HG03460 (cell line): ENCODE results near the gene POLD4.
A peak's percentile ranks its signal among the peaks of the same experiment; 100 is the strongest.

ENCODE experiments used
- ATAC-seq: cut with Tn5 transposase; IDR thresholded peaks from one replicate; pipeline ENCODE4 v1.9.1; 2021; ENCODE audit not compliant: unreplicated experiment

The POLD4 gene

DNA sequence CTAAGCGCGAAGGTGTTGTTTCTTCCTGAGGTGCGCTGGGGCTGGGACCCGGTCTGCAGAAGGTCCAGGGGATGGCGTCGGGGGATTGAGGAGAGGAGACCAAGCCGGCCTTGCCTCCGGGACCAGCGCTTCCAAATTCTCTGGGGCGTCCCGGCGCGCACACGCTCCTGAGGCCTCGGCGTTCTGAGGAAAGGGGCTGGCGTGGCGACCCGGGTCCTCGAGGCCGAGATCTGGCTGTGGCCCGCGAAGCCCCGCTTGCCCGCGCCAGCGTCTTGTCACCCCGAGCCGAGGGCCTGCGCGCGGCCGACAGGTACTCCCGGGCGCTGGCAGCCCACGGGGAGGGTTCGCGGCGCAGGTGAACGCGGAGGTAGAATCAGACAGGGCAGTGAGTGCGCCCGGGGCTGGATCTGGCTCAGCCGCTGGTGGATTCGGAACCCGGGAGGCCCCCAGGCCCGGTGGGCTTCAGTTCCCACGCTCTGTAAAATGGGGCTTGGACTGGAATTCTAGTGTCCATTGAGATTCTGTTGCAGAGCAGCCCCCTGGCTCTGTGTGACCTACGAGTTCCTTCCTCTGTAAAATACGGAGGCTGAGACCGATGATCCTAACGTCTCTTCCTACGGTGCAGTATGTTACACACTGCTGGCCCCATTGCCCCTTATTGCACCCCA lies 35.3 kb downstream of the POLD4 start:
- ATAC-seq = peak; percentile 20

DNA sequence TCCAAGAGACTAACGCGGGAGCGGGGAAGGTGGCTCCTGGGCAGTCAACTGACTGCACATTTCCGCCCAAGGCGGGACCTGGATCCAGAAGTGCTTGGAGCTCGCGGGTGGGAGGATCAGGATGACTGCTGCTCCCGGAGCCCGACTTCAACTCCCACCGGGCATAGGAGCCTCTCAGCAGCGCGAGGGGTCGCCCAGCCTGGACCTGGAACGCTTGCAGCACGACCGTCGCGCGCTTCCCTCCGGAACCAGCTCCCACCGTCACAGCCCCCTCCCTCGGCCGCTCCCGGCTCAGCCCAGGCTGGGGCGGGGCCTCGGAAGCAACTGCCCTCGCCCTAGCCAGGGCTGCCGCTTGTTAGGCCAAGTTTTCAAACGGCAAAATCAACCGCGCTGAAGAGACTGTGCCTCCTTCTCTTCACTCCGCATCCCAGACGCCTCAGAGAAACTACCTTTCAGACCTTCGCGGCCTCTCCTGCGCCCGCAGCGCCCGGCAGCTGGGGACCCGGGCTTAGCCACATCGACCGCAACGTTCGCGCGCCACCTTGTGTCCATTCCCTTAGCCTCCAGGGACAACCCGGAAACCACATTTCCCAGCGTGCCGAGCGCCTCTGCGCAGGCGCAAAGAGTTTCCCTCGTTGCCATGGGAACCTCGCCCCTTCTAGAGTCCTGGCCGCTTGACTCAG lies 36.0 kb downstream of the POLD4 start:
- peak; percentile 74 for ATAC-seq

DNA sequence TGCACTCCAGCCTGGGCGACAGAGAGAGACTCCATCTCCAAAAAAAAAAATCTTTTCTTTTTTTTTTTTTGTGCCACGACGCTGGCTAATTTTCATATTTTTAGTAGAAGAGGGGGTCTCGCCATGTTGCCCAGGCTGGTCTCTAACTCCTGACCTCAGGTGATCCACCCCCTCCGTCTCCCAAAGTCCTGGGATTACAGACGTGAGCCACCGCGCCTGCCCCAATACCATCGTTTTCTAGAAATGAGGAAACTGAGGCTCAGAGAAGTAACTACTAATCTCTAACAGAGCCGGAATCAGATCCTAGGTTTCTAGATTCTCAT lies 36.5 kb downstream of the POLD4 start:
- no peak for ATAC-seq

DNA sequence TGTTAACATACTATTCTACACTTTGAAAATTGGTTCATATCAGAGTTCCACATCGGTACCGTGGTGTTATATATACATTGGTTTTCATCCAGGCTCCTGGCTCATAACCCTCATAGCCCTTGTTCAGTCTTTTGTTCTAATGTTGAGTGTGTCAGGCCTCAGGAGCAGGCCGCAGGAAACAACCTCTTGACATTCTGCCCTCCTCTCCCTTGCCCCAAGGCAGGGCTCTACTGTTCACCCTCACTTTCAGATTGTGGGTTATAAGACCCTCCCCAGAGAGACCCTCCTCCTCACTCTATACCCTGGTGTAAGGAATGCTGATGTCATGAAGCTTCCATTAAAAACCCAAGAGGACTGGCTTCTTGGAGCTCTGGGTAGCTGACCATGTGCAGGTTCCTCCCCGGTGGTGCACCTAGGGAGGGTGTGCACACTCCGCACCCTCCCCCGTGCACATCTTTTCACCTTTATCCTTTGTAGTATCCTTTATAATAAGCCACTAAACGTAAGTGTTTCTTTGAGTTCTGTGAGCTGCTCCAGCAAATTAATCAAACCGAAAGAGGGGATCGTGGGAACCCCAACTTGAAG lies 37.9 kb downstream of the POLD4 start:
- ATAC-seq = no peak

DNA sequence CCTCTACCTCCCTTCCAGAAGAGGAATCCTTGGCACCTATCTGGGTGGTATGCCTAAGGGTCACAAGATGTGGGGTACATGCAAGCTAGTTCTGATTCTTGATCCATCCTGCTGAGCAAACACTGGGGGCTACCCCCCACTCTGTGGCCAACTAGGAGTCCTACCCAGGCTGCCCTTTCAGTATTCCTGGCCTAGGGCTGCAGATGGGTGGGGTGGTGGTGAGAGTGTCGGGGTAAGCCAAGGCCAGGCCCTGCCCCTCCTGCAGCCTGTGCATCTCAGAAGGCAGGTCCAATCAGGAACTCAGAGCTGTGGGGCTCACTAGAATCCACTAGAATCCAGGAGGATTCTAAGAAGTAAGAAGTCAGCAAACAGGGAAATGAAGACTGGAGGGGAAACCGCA lies 39.1 kb downstream of the POLD4 start:
- no peak for ATAC-seq

DNA sequence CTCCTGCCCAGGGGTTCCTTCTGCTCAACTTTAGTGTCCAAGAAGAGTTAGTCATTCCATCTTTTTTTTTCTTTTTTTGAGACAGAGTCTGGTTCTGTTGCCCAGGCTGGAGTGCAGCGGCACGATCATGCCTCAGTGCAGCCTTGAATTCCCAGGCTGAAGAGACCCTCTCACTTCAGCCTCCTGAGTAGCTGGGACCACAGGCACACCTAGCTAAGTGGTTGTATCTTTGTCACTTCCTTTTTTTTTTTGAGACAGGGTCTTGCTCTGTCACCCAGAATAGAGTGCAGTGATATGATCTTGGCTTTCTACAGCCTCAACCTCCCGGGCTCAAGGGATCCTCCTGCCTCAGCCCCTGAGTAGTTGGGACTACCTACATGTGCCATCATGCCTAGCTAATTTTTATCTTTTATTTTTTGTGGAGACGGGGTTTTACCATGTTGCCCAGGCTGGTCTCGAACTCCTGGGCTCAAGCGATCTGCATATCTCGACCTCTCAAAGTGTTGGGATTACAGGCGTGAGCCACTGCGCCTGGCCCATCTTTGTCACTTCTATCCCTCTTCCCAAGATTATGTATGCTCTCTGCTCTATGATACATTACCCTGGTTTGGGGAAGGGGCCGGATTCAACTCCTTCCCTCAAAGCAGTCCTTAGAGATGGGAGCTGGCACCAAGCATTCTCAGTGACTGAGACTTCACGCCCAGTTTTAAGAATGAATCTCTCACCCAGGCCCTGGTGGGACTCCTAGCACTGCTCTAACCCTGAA lies 40.0 kb downstream of the POLD4 start:
- ATAC-seq = no peak

DNA sequence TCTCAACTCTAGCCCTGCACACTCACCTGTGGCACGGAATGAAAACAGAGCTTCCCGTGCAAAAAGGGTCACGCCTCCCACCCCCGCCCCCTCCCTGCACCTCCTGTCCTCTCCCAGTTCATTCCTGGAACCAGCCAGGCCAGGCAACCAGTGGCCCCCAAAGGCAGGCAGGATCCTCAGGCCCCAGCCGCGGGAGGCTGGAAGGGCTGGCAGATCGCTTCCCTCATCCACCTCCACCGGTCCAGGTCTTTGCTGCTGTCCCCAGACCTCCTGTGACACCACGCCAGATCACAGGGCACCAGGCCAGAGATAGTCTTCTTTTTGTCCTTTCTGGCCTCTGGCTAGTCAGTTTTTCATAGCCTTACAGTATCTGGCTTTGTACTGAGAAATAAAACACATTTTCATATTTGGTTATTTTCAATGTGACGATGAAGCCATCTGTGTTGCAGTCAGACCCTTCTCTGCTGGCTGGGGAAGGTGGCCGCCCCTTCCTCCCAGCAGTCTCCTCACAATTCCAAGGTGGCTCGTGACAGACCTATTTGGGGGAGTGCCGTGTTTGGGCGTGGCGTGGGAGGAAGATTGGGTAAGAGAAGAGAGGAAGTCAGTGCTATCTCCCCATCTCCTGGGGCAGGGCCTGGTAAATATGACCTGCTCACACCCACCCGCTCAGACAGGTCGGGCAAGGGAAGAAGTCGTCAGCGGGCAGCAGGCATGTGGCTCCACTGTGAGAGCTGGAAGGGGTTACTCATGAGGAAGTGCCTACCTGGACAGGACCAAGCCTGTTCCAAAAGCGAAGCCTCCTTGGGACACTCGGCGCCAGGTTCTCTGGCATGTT lies 40.9 kb downstream of the POLD4 start:
- no peak for ATAC-seq

DNA sequence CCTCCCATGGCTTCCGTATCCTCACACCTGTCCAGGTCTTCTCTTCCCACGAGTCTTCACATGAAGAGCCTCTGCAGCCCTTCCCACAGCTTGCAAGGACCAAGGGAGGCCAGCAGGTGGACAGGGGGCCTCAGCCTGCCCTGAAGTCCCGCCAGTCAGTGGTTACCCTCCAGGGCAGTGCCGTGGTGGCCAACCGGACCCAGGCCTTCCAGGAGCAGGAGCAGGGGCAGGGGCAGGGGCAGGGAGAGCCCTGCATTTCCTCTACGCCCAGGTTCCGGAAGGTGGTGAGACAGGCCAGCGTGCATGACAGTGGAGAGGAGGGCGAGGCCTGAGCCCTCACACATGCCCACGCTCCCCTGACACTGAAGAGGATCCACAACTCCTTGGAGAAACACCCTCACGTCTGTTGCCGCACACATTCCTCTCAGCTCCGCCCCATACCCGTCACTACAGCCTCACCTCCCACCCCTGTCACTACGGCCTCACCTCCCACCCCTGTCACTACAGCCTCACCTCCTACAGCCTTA lies 41.7 kb downstream of the POLD4 start:
- ATAC-seq = no peak

DNA sequence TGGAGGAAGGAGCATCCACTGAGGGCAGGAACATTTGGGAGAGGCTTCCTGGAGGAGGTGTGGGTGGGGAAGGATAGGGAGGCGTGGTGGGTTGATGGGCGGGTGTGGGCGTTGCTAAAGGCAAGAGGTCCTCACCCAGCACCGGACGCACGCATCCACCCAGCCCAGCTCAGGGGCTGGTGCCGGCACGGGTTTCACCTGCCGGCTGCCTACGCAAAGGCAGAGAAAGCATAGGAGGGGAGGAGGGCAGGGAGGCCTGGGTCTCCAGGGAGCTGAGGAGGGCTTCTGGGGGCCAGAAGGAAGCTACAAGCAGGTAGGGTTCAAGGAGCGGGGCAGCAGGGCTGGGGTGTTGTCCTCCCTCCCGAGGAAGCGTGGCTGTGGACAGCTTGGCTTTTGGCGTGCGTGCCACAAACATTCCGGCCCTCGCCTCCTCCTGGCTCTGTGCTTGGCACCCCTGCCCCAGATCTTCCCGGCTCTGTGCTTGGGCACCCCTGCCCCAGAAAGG lies 42.2 kb downstream of the POLD4 start:
- no peak for ATAC-seq

DNA sequence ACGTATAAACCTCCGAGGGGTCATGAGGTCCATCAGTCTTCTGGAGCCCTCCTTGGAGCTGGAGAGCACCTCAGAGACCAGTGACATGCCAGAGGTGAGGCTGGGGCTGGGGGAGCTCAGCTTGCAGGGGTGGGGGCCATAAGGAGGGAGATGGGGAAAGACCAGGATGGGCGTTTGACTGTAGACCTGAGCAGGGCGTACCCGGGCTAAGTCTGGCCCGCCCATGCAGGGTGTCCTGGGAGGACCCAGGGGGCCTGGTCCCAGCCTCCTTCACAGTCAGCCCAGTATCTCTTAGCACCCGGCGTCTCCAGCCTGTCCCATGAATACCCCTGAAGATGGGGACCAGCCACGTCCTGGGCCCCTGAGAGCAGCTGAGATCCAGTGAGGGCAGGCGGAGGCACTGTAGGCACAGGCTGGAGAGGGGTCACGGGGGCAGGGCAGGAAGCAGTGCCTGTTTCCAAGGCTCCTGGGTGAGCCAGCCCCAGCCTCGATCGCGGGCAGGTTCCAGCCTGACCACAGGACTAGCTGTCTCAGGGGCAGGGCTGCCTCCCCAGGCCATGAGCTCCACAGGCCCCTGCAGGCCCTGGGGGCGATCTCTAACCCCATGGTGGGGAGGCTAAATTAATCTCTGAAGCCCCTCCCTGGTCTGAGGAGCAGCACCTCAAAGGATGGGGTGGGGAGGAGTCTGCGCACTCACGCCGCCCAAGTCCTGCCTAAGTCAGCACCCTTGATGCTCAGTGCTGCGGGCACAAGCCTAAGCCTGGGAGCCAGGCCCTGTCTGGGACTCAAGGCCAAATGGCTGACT lies 42.9 kb downstream of the POLD4 start:
- ATAC-seq = no peak

DNA sequence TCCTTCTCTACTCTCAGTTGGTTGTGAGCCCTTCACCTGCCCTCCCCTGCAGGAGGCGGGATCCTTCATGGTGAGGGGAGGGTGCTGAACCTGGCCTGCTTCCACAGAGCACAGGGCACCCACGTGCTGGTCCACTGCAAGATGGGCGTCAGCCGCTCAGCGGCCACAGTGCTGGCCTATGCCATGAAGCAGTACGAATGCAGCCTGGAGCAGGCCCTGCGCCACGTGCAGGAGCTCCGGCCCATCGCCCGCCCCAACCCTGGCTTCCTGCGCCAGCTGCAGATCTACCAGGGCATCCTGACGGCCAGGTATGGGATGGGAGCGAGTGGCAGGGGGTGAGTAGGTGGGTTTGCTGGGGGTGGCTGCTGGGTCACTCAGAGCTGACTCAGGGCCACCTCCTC lies 43.7 kb downstream of the POLD4 start:
- ATAC-seq = no peak

DNA sequence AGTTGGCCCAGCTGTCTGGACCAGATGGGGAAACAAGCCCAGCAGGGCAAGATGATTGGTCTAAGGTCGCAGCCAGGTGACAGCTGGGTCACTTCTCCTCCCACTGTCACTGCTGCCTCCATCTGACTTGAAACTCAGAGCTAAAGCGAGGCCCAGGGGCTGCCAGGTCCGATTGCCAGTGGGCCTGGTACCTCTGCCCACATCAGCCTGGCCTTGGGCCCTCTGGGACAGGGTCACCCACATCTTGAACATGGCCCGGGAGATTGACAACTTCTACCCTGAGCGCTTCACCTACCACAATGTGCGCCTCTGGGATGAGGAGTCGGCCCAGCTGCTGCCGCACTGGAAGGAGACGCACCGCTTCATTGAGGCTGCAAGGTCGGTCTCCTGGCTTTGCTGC lies 44.2 kb downstream of the POLD4 start:
- no peak for ATAC-seq

DNA sequence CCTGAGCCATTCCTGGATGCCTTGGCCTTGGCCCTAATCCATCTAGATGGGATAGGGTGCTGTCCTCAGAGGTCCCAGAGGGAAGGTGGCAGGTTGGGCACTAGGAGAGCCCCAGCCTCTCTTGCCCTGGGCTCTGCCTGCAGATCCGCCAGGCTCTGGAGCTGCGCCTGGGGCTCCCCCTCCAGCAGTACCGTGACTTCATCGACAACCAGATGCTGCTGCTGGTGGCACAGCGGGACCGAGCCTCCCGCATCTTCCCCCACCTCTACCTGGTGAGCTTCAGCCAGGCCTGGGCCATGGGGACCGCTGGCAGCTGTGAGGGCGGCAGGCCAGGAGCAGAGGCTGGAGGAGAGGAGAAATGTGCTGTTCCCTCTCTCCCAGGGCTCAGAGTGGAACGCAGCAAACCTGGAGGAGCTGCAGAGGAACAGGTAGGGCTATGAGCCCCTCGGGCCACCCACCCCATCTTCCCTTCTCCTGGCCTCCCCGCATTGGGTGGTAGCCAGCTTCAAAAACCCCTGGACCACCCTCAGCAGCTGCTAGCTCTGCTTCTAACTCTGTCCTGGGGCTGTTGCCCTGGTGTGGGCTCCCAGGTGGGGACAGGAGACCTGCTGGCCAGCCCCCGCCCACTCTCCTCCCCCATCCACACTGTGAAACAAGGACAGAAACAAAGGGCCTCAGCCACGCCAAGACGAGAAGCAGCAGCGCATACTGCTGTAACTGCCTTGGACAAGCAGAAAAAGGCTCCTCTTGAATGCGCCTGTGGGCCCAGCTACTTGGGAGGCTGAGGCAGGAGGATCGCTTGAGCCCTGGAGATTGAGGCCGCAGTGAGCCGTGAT lies 45.1 kb downstream of the POLD4 start:
- no peak for ATAC-seq

DNA sequence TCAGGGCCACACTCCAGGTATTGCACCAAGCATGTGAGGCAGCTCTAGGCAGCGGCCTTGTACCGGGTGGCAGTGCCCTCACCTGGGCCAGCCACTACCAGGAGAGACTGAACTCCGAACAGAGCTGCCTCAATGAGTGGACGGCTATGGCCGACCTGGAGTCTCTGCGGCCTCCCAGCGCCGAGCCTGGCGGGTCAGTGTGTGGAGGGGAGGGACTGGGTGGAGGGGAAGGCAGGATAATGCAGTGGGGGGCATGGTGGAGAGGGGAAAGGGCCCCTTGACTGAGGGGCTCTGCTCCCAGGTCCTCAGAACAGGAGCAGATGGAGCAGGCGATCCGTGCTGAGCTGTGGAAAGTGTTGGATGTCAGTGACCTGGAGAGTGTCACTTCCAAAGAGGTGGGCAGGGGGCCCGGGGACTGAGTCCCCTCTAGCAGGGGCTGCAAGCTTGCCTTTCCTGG lies 45.8 kb downstream of the POLD4 start:
- ATAC-seq = no peak

DNA sequence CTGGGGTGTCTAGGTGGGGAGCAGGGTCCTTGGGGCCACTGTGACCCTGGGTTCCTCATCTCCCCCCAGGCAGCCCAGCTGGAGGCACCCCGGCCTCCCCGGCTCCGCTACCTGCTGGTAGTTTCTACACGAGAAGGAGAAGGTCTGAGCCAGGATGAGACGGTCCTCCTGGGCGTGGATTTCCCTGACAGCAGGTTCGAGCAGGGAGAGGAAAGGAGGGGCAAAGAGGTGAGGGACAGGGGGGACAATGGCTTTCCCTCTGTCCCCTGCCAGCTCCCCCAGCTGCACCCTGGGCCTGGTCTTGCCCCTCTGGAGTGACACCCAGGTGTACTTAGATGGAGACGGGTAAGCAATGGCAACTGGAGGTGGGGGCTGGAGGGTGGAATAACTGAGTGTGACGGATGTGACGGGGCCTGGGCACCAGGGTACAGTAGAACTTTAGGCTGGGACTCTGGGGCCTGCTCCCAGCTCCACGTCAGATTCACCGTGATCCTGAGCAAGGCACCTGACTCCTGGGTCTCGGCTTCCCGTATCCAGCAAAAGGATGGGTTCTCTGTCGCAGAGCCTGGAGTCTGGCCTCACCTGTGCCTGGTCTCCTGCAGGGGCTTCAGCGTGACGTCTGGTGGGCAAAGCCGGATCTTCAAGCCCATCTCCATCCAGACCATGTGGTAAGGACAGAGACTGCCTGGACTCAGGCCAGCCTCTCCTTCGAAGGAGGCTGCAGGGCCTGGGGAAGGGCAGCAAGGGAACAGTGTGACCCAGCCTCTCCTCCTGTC lies 46.4 kb downstream of the POLD4 start:
- no peak for ATAC-seq

DNA sequence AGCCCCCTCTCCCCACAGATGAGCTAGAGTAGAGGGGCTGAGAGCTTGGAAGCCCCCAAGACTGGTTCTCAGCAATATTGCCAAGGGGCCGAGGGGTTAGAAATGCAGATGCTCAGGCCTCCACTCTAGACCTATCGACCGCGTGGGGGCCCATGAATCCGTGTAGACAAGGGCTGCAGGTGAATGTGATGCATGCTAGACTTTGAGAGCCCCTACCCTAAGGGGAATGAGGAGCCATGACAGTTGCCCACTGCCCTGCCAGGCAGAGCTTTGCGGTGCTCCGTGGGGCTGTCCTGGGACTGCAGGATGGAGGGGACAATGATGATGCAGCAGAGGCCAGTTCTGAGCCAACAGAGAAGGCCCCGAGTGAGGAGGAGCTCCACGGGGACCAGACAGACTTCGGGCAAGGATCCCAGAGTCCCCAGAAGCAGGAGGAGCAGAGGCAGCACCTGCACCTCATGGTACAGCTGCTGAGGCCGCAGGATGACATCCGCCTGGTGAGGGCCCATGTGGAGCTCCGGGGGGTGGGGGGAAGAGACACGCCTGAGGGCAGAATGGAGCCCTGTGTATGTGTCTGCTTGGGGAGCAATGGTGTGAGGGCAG lies 48.7 kb downstream of the POLD4 start:
- ATAC-seq = no peak

DNA sequence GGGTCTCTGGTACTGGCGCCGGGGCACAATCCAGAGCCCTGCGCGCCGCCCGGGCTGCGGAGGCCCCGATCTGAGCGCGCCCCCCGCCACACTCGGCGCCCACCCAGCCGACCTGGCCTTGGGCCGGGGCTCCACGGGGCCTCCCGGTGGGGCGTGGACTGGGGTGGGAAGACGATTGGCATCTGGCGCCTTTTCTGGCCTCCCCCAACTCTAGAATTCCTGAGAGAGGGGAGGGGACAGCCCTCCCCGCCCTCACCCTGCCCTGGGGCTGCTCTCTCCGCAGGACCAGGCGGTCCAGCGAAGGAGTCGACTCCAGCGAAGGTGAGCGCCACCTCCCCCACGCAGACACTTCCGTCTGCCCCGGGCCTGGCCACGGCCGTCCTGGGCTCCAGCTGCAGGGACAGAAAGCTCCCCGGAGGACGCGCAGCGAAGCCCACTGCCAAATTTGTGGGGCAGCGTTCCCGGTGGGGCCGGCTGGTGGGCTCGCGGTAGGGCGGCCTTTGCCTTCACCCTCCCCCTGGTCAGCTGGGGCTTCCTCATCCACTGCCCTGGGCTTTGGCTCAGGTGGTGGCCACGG lies 49.4 kb downstream of the POLD4 start:
- ATAC-seq = no peak
